HK-2 (cell line): Measurements from ENCODE around the gene OBP2B.
"Not testable (repeated sequence)": the region's sequence is repeated elsewhere in the genome, so short reads cannot be mapped to it uniquely, and the experiment has no call there.

Experiments
- DNase-seq: peaks from one replicate; pipeline ENCODE4 v3.0.0-alpha.2; 2018; ENCODE audit not compliant: unreplicated experiment

OBP2B gene

GRCh38 chr9:133201424-133202144, 7.5 kb downstream of the OBP2B start:
- no peak for DNase-seq

GRCh38 chr9:133200631-133201030, 8.4 kb downstream of the OBP2B start:
- DNase-seq: no peak

GRCh38 chr9:133199648-133200321, 9.3 kb downstream of the OBP2B start:
- DNase-seq: no peak

- DNase-seq: no peak
These were observed 14.0 kb downstream of the OBP2B start for GRCh38 chr9:133195029-133195428.

GRCh38 chr9:133194597-133194996, 14.5 kb downstream of the OBP2B start:
- no peak for DNase-seq

GRCh38 chr9:133191989-133192388, 17.1 kb downstream of the OBP2B start:
- no peak for DNase-seq

GRCh38 chr9:133189826-133190225, 19.2 kb downstream of the OBP2B start:
- DNase-seq: no peak

- DNase-seq: no peak
These were observed 20.2 kb downstream of the OBP2B start for GRCh38 chr9:133188843-133189180.

GRCh38 chr9:133188006-133188842, 20.8 kb downstream of the OBP2B start:
- DNase-seq: peak; percentile 24

- DNase-seq: no peak
These were observed 21.5 kb downstream of the OBP2B start for GRCh38 chr9:133187561-133188005.

- DNase-seq: no peak
These were observed 22.3 kb downstream of the OBP2B start for GRCh38 chr9:133186736-133187135.

GRCh38 chr9:133184971-133185370, 24.1 kb downstream of the OBP2B start:
- DNase-seq: peak; percentile 49

- no peak for DNase-seq
These were observed 26.9 kb downstream of the OBP2B start for GRCh38 chr9:133182151-133182550.

- DNase-seq: no peak
These were observed 27.5 kb downstream of the OBP2B start for GRCh38 chr9:133181561-133181960.

GRCh38 chr9:133180953-133181352, 28.1 kb downstream of the OBP2B start:
- no peak for DNase-seq

- DNase-seq: no peak
These were observed 36.0 kb downstream of the OBP2B start for GRCh38 chr9:133173056-133173455.

- no peak for DNase-seq
These were observed 37.7 kb downstream of the OBP2B start for GRCh38 chr9:133171161-133171961.

GRCh38 chr9:133170716-133171115, 38.3 kb downstream of the OBP2B start:
- DNase-seq: no peak

- DNase-seq: not testable (repeated sequence)
These were observed 39.4 kb downstream of the OBP2B start for GRCh38 chr9:133169687-133170086.

GRCh38 chr9:133169102-133169501, 39.9 kb downstream of the OBP2B start:
- no peak for DNase-seq

- no peak for DNase-seq
These were observed 40.6 kb downstream of the OBP2B start for GRCh38 chr9:133168432-133168831.

GRCh38 chr9:133167769-133168168, 41.3 kb downstream of the OBP2B start:
- no peak for DNase-seq
